Right renal pelvis (tissue), 4 donors: Measurements from ENCODE around the gene TCERG1. TPM values are rescaled to one million over a fixed set of nuclear protein-coding genes. Genes with fewer than 3 reads are reported as not detected.

Source experiments
- DNase-seq, 4 donors: peaks; one replicate each; pipeline ENCODE4 v3.0.0-alpha.2; 2013; ENCODE audit warnings: low read depth in 4 of 4, low spot score in 3 of 4, missing footprints in 1 of 4
- polyA plus RNA-seq, 4 donors: library from polyadenylated mRNA; unstranded; fragments of 120-200 nt; gene quantifications; one replicate each; pipeline ENCODE4 v1.2.1, GENCODE V29; 2013; ENCODE audit not compliant: insufficient read length in 4 of 4

TCERG1 gene
- polyA plus RNA-seq, 4 donors = 101 to 126 (median 116) TPM

DNA sequence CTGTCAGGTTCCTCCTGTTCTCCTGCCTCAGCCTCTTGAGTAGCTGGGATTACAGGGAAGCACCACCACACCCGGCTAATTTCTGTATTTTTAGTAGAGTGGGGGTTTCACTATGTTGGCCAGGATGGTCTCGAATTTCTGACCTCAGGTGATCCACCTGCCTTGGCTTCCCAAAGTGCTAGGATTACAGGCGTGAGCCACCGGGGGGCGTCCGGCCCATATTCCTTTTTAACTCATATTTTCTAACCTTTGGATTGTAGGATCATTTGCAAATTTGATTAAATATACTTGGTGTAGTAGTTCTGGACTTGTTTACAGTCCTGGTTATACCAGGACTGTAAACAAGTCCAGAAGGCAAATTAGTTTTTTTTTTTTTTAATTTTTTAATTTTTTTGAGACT is 4.3 kb downstream of the TCERG1 start:
- DNase-seq = no peak

DNA sequence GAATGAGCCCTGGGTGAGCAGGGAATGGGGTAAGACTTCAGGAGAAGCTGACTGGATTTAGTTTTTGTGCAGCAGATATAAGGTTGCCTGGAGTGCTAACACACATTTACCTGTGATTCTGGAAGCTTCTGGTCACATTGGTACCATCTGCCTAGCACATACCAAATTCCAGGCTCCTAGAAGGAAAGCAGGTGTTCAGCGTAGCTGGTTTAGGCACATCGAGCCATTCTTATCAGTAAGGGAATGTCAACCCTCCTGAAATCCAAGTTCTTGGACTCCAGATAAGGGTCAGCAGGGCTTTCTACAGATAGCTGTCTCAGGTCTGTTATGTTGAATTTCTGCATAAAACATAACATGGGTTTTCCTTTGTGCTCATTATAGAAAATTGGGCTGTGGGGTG is 10.3 kb downstream of the TCERG1 start:
- no peak for DNase-seq

DNA sequence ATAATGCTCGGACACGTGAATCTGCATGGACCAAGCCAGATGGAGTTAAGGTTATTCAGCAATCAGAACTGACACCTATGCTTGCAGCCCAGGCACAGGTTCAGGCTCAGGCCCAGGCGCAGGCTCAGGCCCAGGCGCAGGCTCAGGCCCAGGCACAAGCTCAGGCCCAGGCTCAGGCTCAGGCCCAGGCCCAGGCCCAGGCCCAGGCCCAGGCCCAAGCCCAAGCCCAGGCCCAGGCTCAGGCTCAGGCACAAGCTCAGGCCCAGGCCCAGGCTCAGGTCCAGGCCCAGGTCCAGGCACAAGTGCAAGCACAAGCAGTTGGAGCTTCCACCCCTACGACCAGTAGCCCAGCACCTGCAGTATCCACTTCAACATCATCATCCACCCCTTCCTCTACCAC is 11.8 kb downstream of the TCERG1 start:
- DNase-seq = no peak

DNA sequence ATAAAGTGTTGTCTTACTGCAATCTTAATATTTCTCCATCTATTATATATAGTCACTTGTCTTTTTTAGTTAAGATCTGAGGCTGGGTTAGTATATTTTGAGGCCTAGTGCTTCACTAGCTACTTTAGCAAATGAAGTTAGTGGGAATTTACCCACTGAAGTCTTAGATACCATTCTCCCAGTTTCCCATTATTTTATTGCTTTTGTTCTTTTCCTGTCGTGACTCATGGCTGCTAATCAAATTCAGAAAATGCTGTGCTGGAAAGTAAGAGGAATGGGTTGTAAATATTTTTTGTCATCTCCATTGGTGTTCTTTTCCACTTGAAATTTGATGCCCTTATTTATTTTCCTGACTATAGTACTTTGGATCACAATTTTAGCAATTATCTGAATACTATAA is 14.2 kb downstream of the TCERG1 start:
- no peak for DNase-seq

DNA sequence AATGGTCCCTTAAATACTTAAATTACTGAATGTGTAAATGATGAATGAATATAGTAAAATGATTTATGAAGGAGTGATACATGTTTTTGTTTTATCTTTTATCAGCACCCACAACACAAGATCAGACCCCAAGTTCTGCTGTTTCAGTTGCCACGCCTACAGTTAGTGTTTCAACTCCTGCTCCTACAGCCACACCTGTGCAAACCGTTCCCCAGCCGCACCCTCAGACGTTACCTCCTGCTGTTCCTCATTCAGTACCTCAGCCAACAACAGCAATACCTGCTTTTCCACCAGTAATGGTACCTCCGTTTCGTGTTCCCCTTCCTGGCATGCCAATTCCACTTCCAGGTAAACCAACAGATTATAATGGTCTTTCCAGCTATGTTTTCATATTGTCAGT is 16.3 kb downstream of the TCERG1 start:
- no peak for DNase-seq

DNA sequence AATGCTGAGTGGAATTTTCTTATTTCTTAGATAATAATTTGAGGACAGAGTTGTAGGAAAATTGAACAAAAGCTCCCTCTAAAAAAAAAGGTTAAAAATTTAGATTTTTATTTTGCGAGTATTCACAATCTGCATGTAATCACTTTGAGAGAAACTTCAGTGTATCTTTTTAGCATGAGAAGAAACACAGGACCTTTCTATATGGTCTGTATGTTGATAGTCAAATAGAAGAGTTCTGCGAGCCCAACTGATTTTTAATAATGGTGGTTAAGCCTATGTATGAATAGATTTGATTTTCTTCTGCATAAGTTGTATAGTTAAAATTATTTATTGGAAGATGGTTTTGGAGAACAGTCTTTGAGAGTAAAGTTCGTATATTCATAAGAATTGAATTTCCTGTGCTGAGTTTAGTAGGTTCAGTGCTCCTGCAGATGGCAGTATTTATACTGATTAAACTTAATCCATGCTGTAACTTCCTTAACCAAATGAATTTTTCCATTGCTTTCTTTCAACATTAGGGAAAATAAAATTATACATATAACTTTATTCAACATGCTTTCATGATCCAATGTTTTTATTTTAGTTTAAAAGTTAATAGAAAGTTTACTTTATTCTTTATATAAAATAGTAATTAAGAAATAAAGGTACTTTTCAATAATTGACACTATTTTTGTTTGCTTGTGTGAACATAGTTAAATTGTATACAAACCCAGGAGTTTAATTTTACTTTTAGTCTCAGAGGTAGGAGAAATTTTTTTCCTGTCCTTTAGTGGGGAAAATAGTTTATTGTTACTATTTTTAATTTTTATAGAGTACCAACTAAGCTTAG is 19.6 kb downstream of the TCERG1 start:
- no peak for DNase-seq

DNA sequence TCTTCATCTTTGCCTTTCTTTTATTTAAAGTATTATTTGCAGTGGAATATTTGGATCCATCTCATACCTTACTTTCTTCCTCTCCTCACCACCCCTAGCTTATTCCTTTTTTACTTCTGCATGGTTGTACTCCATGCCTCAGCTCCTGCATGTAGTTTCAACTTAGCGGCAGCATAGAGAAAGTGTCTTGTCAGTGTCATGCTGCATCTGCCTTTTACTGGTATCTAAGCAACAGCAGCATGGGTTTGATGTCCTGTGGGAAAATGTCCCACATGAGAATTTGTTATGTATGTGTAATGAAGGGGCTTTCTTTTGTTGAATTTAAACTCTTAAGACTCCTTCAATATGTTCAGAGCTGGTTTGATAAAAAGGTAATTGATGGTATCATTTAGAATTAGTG is 20.6 kb downstream of the TCERG1 start:
- no peak for DNase-seq

DNA sequence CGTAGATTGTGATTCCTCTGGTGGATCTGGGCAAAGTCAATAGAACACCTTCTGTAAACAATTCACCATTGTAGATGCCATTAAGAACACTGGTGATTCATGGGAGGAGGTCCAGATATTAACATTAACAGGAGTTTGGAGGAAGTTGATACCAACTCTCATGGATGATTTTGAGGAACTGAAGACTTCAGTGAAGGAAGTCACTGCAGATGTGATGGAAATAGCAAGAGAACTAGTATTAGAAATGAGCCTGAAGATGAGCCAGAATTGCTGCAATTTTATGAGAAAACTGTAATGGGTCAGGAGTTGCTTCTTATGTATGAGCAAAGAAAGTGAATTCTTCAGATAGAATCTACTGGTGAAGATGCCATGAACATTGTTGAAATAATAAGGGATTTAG is 26.9 kb downstream of the TCERG1 start:
- no peak for DNase-seq

DNA sequence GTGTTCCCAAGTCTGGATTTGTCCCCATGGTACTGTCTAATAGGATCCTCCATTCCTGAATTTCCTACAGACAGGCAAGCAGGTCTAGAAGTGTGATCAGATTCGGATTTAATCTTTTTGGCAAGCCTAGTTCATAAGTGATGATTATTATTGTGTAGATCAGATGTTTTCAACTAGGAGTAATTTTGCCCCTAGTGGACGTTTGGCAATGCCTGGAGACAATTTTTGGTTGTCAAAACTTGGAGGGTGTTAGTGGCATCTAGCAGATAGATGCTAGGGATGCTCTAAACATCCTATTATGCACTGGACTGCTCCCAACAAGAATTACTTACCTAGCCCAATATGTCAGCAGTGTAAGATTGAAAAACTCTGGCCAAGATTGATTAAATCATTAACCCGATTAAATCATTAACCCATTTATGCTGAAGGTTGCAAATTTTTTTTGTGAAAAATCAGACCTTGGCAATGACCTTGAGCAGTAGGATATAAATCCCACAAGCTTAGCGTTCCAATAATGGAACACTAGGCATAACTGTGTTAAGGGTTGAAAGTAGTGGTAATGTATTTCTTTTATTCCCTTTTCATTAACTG is 28.2 kb downstream of the TCERG1 start:
- no peak for DNase-seq

DNA sequence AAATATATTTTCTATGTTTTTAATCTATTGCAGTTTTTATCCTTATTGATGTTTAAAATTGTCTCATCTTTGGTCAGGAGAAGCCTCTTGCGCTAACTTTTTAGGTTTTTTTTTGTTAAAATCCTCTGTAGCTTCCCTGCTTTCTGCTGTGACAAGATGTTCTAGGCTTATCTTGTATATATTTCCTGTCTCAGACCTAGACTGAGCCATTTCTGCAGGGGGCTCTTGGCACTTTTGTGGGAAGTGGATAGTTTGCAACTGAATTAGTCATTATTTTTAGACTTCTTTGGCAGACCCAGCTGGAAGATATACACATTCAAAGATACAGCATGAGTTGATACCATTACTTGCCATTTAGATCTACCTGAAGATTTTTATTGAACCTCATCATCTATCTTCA is 28.8 kb downstream of the TCERG1 start:
- DNase-seq = no peak

DNA sequence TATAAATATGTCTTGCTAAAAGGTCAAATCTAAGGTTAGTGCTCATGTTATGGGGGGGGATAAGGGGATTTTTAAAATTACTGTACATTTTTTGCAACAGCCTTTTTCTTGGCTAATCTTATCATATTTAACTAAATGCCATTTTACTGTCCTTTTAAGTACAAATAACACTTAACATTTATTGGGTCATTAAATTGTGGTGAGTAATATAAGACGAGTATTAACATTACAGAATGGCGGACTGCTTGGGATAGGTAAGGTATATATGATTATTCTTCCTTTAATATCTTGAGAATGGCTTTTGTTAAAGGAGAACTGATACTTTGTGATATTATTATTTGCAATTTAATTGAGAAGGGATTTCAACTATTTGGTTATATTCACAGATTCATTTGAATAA is 35.6 kb downstream of the TCERG1 start:
- no peak for DNase-seq

DNA sequence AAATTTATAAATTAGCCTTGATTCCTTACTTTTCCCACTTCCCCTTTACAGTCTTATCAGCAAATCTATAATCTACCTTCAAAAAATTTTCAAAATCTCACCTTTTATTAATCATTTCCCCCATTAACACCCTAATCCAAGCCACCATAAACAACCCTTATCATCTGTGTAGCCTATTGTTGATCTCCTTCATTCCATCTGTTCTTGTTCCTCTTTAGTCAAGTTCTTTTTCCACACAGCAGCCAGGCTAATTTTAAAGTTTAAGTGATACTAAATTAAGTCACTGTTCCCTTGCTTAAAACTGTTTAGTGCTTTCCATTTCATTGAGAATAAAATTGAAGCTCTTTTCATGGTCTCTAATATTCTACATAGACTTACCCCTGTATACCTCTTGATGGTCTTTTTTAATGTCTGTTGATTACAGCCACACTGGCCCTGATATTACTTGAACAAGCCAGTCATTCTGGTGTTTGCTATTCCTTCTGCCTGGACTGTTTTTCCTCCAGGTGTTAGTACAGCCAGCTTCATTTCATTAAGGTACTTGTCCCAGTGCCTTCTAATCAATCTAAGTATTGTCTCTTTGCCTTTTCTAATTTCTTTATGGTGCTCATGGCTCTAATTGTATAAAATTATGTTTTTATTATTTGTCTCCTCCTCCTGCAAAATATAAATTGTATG is 37.7 kb downstream of the TCERG1 start:
- no peak for DNase-seq

DNA sequence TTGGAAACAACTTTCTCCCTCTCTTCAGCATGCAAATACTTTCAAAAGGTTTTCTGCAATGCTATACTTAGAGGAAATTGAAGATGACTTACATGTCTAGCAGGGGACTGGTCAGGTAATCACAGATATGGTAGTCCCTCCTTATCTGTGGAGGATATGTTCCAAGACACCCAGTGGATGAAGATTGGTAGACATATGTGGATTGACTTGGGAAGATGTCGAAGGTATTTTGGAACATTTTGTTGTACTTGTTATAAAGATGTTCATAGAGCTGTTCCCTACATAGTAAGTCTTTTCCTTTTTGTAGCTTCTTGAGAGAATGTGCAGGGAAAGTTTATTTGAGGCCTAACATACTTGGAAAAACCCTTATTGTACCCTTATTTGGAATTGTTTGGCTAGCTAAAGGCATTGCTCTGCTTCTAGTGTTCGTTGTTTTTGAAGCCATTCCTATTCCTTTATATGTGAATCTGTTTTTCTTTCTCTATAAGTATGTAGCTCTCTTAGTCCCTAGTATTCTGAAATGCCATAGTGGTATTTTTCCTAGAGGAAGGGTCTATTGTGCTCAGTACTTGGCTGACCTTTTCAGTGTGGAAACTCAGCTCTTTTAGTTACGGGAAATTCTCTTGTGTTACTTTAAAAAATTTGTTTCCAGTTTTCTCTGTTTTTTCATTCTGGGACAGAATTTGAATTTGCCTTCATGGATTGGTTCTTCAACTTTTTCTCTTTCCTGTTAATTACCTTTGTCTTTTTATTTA is 43.1 kb downstream of the TCERG1 start:
- DNase-seq = no peak

DNA sequence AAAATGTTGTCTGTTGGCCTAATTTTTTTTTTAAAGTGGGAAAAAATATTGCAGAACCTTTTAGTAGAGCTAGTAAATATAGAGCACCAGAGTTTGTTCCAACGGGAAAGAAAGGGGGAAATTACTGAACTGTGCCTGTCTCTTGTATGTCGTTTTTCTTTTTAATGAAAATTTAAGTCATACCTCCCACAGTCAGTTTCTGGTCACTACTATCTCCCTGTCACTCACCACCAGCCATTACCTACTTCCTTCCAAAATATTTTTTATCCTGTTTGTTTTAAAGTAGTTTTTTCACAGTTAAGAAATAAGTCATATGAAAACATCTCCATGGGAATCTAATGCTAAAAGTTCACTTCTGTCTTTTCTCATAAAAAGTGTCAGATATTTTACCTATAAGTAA is 47.5 kb downstream of the TCERG1 start:
- no peak for DNase-seq

DNA sequence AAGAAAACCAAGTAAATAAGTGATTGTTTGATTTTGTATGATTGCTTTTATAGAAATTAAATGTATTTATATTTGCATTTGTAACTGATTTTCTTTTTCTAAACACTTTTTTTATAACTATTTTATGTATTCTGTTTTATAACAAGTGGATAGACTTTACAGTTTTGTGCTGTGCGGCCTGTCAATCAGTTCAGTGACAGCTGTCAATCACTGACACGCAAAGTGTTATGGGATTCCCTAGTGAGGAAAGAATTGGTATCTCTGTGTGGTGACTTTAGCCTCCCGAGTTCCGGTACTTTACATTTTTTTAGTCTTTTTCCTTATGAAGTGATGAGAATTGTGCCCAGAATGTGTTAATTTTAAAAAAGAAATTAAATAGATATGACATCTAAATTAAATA is 52.5 kb downstream of the TCERG1 start:
- no peak for DNase-seq

DNA sequence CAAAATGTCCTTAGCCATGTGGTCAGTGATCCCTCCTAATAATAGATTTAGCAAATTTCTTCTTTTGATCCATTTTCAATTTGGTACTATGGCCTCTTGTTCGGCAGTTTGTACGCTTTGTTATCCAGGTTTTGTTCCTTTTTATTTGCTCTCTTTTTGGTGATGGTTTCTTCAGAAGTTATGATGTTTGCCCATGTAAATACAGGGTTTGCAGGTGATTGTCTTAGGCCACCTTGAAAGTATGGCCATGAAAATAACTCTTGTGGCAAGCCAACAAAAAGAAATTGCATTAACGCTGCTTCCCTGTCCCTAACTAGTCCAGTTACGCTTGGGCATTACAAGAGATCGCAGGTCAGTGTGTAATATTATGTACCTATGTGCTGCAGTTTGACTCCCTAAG is 60.3 kb downstream of the TCERG1 start:
- no peak for DNase-seq

DNA sequence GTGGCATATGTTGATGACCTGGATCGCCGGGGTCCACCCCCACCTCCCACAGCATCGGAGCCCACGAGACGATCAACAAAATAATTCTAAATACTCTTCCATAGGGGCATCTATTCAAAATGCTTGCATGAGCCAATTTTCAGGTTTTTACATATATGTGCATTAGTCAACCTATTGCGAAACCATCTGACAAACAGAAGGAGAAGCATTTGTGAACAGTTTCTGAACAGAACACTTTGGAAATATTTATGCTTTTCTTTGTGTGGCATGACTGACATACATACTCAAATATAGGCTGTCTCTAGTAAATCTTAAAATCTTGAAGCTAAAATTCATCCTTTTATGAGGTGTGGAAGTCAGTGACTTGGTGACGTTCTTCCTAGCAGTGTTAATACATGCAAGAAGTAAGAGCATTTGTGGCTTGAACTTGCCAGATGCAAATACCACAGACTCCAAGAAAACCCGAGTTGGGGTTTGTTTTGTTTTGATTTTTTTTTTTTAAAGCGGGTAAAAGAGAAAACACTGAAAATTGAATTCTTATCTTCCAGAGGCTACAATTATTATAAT is 63.5 kb downstream of the TCERG1 start:
- no peak for DNase-seq

DNA sequence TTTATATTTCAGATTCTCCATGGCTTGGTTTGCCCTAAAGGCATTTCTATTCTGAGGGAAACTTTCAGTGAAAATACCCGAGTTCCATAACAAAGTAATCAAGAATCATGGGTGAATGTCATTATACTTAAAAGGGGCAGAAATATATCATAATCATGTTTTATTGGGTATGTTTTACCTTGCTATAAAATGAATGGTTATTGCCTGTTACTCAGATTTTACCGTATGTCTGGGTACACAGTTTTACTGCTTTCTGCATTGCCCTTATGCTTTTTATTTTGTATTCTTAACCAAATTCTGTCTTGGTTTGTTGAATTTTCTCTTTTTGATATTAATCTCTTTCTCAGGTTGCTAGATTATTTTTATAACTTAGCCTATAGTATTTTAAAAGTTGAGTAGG is 66.3 kb downstream of the TCERG1 start:
- no peak for DNase-seq

DNA sequence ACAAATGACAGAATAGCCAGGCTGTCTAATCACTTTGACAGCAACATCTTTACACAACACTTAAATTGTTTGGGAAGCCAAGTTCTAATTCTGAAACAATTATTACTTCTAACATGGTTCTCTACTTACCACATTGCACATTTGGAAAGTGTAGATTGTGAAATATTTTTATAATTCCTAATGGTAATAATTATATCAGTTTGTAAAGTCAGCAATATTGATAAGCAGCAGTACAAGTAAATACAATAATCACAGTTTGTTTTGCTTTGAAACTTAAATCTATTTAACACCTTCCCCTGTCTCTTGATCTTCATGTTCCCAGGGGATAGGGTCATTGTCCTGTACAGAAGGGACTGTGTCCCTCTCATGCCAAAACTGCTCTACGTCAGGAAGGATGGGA is 67.4 kb downstream of the TCERG1 start:
- DNase-seq = no peak

DNA sequence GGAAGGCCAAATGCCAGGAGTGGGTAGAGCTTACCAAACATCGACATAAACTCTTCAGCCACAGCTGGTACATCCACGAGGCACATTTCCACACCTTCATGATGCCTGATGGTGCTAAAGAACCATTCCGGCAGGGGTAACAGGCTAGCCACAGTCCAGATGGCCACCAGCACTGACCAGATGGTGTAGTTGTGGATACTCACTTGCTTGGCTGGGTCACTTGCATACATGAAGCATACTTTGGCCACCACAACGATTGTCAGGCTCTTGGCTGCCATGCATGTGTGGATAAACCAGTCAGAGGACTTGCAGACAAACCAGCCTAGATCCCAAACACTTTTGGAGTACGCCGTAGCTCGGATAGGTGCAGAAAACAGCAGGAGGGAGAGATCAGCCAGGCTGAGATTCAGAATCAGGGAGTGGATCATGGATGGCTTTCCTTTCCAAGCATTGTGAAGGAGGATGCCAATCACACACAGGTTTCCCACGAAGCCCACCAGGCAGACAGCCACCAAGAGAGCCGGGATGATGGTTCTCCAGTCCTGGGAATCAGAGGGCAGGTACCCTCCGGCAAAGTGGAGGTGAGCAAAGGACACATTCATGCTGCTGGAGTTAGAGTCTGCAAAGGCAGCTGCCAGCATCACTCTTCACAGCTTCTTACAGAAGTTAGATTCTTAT is 68.5 kb downstream of the TCERG1 start:
- DNase-seq = no peak

DNA sequence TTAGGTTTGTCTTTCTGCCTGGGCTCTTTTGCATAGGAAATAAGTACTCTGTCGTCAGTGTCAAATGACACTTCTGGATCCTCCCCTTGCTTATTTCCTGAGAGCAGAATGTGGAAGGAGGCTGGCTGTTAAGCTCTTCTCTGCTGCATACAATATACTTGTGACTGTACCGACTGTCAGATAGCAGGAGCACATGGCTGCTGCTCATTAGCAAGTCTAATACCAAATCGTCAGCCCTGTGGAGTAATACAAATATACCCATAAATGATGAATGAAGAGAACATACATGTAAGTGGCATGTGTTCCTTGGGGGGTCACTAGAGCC is 69.0 kb downstream of the TCERG1 start, which contains the start of gene GPR151:
TSS of gene GPR151 (minus strand) at position 40 of the 325 bp plus-strand sequence. CDS start 77 bp downstream, outside the sequence.
- DNase-seq = no peak
